Upper lobe of left lung (tissue), 4 donors: Measurements from ENCODE around the gene FOSL2.

Experiments
- POLR2A ChIP-seq, 4 donors: fragments of 450-650 bp; IDR thresholded peaks; one replicate each; pipeline ENCODE4 v1.5.1; 2016 to 2017; ENCODE audit warnings: antibody characterized with exemption in 4 of 4, mild to moderate bottlenecking in 2 of 4
- TF ChIP-seq, protein P1 (sequence below), 6 experiments: fragments of 450-650 bp in 4 of 6; fragments of 200-600 bp in 2 of 6; sonication (generic) in 2 of 6; IDR thresholded peaks; one replicate each; pipeline ENCODE4 v1.5.1; 2016 to 2019; ENCODE audit warnings: antibody characterized with exemption in 6 of 6

DNA sequence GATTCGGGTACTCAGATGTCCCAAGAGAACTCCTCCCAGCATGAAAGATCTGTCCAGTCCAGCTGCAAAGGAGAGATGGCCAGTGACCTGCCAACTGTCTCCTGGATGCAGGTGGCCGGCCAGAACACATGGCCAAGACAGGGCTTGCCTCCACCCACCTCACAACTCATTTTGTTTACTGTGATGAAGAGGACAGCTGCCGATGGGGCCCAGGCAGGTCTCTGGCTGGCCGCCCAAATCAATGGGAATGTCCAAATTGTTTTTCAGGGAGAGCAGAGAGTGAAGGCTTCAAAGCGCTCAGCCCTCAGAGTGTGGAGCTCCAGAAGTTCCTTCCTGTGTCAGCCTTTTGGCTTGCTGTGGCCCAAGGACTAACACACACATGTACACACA lies 41.9 kb downstream of the FOSL2 start:
- no peak for TF ChIP-seq POLR2A (IDR thresholded peaks at IDR 0.05)
- TF ChIP-seq, protein P1, sequence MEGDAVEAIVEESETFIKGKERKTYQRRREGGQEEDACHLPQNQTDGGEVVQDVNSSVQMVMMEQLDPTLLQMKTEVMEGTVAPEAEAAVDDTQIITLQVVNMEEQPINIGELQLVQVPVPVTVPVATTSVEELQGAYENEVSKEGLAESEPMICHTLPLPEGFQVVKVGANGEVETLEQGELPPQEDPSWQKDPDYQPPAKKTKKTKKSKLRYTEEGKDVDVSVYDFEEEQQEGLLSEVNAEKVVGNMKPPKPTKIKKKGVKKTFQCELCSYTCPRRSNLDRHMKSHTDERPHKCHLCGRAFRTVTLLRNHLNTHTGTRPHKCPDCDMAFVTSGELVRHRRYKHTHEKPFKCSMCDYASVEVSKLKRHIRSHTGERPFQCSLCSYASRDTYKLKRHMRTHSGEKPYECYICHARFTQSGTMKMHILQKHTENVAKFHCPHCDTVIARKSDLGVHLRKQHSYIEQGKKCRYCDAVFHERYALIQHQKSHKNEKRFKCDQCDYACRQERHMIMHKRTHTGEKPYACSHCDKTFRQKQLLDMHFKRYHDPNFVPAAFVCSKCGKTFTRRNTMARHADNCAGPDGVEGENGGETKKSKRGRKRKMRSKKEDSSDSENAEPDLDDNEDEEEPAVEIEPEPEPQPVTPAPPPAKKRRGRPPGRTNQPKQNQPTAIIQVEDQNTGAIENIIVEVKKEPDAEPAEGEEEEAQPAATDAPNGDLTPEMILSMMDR (IDR thresholded peaks at IDR 0.05), result no peak
